Endothelial cell of umbilical vein (primary cell): Measurements from ENCODE around the gene HDAC11. TPM values are rescaled to one million over a fixed set of nuclear protein-coding genes. Genes with fewer than 3 reads are reported as not detected.

Experiments
- BruUV-seq: library from RNA; stranded (reverse); fragments of 400-500 nt; replicated peaks from 2 replicates; lab custom pipeline; 2021; lab: Mats Ljungman, UMichigan
- CTCF ChIA-PET: fragments of 300-600, 350-600 bp; sonication (Branson Sonifier 250); formaldehyde crosslinking; loops from one replicate; lab custom pipeline; 2021; ENCODE audit warnings: antibody characterized with exemption, inconsistent platforms; lab: Charles Lee
- POLR2A ChIA-PET: fragments of 300-600, 350-600 bp; sonication (Branson Sonifier 250); formaldehyde crosslinking; loops from one replicate; lab custom pipeline; 2021; ENCODE audit warnings: antibody characterized with exemption, inconsistent platforms; lab: Charles Lee
- DNase-seq: peaks from one replicate; pipeline ENCODE4 v3.0.0-alpha.2; 2011; ENCODE audit warnings: low read depth, low spot score
- FAIRE-seq: peaks from 2 replicates; lab custom pipeline; 2011; peaks lifted over from hg19 to GRCh38; lab: Jason Lieb, UNC
- H2AFZ ChIP-seq: 2 replicates; pipeline ENCODE4 v1.6.0; 2012; ENCODE audit warnings: low read depth, low read length, control low read depth, inconsistent platforms
- H3K27ac ChIP-seq: 2 replicates; pipeline ENCODE4 v1.5.1; 2011; ENCODE audit warnings: low read depth, mild to moderate bottlenecking, control low read depth, low read length, moderate library complexity; ENCODE audit not compliant: insufficient read depth
- H3K27me3 ChIP-seq, 2 experiments: 2 replicates each; pipeline versions ENCODE4 v1.6.0 to v1.6.1; 2011; ENCODE audit warnings: low read length in 2 of 2, mixed read lengths in 1 of 2; ENCODE audit not compliant: control insufficient read depth in 2 of 2, insufficient read depth in 2 of 2
- H3K36me3 ChIP-seq, 2 experiments: 2 replicates in 1 of 2; 3 replicates in 1 of 2; pipeline ENCODE4 v1.5.1; 2011; ENCODE audit warnings: low read length in 2 of 2, mild to moderate bottlenecking in 1 of 2, moderate library complexity in 1 of 2; ENCODE audit not compliant: control insufficient read depth in 2 of 2, insufficient read depth in 2 of 2; ENCODE audit errors: extremely low read depth in 1 of 2
- H3K4me1 ChIP-seq: 3 replicates; pipeline ENCODE4 v1.5.1; 2011; ENCODE audit warnings: mild to moderate bottlenecking, low read length; ENCODE audit not compliant: control insufficient read depth, insufficient read depth; ENCODE audit errors: extremely low read depth
- H3K4me2 ChIP-seq: 2 replicates; pipeline ENCODE4 v1.6.1; 2011; ENCODE audit warnings: low read length, control low read depth, mixed read lengths; ENCODE audit not compliant: insufficient read depth
- H3K4me3 ChIP-seq, 3 experiments: fragments of 200-600 bp in 1 of 3; sonication (generic), shearing (Covaris generic) in 1 of 3; replicated peaks in 1 of 3; 2 replicates each; pipeline ENCODE4 v1.5.1; 2011 to 2016; ENCODE audit warnings: control low read depth in 3 of 3, low read length in 3 of 3, mild to moderate bottlenecking in 2 of 3, inconsistent platforms in 1 of 3, low read depth in 1 of 3, moderate library complexity in 1 of 3; ENCODE audit not compliant: insufficient read depth in 1 of 3
- H3K79me2 ChIP-seq: 2 replicates; pipeline ENCODE4 v1.6.0; 2012; ENCODE audit warnings: low read length, inconsistent platforms; ENCODE audit not compliant: control insufficient read depth, insufficient read depth
- H3K9ac ChIP-seq: replicated peaks from 2 replicates; pipeline ENCODE3; 2011; ENCODE audit warnings: low read length, control low read depth; ENCODE audit not compliant: insufficient read depth; ENCODE audit errors: extremely low read depth
- H3K9me1 ChIP-seq: replicated peaks from 3 replicates; pipeline ENCODE4 v1.6.0; 2011; ENCODE audit warnings: mild to moderate bottlenecking, low read length; ENCODE audit not compliant: control insufficient read depth, insufficient read depth; ENCODE audit errors: extremely low read depth
- H3K9me3 ChIP-seq: replicated peaks from 2 replicates; pipeline ENCODE4 v1.5.1; 2012; ENCODE audit warnings: low read length, inconsistent platforms; ENCODE audit not compliant: control insufficient read depth, insufficient read depth
- H4K20me1 ChIP-seq: replicated peaks from 2 replicates; pipeline ENCODE3; 2011; ENCODE audit warnings: mild to moderate bottlenecking, low read length; ENCODE audit not compliant: control insufficient read depth, insufficient read depth; ENCODE audit errors: extremely low read depth
- EZH2 ChIP-seq: IDR thresholded peaks from 2 replicates; pipeline ENCODE4 v1.6.1; 2012; ENCODE audit warnings: borderline replicate concordance, low read depth, mild to moderate bottlenecking, moderate library complexity, low read length, inconsistent platforms; ENCODE audit not compliant: severe bottlenecking
- FOS ChIP-seq: IDR thresholded peaks from 2 replicates; pipeline ENCODE4 v1.6.1; 2011; ENCODE audit warnings: mild to moderate bottlenecking, low read length, moderate library complexity, borderline replicate concordance; ENCODE audit not compliant: insufficient read depth
- GATA2 ChIP-seq: IDR thresholded peaks from 2 replicates; pipeline ENCODE4 v1.7.0; 2011; ENCODE audit warnings: low read depth, mild to moderate bottlenecking, moderate library complexity, mixed read lengths, low read length; ENCODE audit not compliant: insufficient read length, insufficient read depth
- JUN ChIP-seq: IDR thresholded peaks from 2 replicates; pipeline ENCODE4 v1.6.1; 2011; ENCODE audit warnings: borderline replicate concordance, low read depth; ENCODE audit not compliant: insufficient read length, insufficient read depth
- MAX ChIP-seq: IDR thresholded peaks from 2 replicates; pipeline ENCODE4 v1.6.1; 2011; ENCODE audit not compliant: insufficient read depth, insufficient read length
- MYC ChIP-seq: IDR thresholded peaks from one replicate; pipeline ENCODE4 v1.6.1; 2011; ENCODE audit warnings: mild to moderate bottlenecking, low read depth, low read length
- POLR2A ChIP-seq: IDR thresholded peaks from 2 replicates; pipeline ENCODE4 v1.6.1; 2012; ENCODE audit warnings: low read depth, mild to moderate bottlenecking, control low read depth, low read length
- POLR2AphosphoS5 ChIP-seq: IDR thresholded peaks from 2 replicates; pipeline ENCODE4 v1.6.1; 2012; ENCODE audit warnings: low read depth, mild to moderate bottlenecking, control low read depth, low read length, moderate library complexity; ENCODE audit not compliant: insufficient read depth
- dilution Hi-C: fragments of 300-500 bp; cut with MboI; formaldehyde crosslinking; loops from one replicate; pipeline ENCODE4 v1.15.0; 2019; ENCODE audit warnings: low sequenced_read_pairs; ENCODE audit not compliant: extremely low pct_ligation_motif_present
- intact Hi-C: fragments of 100-400 bp; cut with micrococcal nuclease; formaldehyde crosslinking; loops from one replicate; pipeline ENCODE4 v1.10.0; 2022
- polyA plus RNA-seq, 4 experiments: library from polyadenylated mRNA; depleted of rRNA in 3 of 4; stranded (reverse) in 3 of 4; unstranded in 1 of 4; fragments of >200 nt; gene quantifications; 2 replicates each; pipeline versions ENCODE4 v1.2.1 to v1.2.3, GENCODE V29; 2011 to 2012; ENCODE audit warnings: missing spikeins in 1 of 4
- total RNA-seq: library from RNA; stranded (reverse); gene quantifications from 2 replicates; pipeline ENCODE4 v1.2.3, GENCODE V29; 2021
- TF ChIP-seq, protein P1 (sequence below), 2 donors: IDR thresholded peaks; 1 replicate in 1 of 2; 2 replicates in 1 of 2; pipeline ENCODE4 v1.5.1; 2011; ENCODE audit warnings: low read length in 2 of 2, mild to moderate bottlenecking in 2 of 2, moderate library complexity in 2 of 2, control low read depth in 1 of 2, inconsistent platforms in 1 of 2, low read depth in 1 of 2; ENCODE audit not compliant: insufficient read depth in 1 of 2; ENCODE audit errors: extremely low read depth in 1 of 2

The HDAC11 gene
- total and polyA plus RNA-seq, 2 donors (not counting 3 experiments of a cell fraction or from before 2014, with no cell fraction given), result 6.8 to 8.8 TPM

GRCh38 chr3:13497386-13497785 lies 17.3 kb downstream of the HDAC11 start:
- H3K4me1 ChIP-seq, result no peaks in the 10 kb centered on the region
- H3K27me3 ChIP-seq, result no peaks in the 10 kb centered on the region
- H4K20me1 ChIP-seq, result no peaks in the 10 kb centered on the region
- no peak overlapping the region for H3K9ac ChIP-seq
- CTCF ChIA-PET, result interaction anchor here (0.5 to 10.7 kb wide), 7 partner anchors 10 to 406 kb away, joined by 3 to 746 read pairs (median 3); no protein-coding TSS in a partner anchor
- no peak overlapping the region for H2AFZ ChIP-seq
- dilution Hi-C loops (no loop called here), intact Hi-C loops (no loop called here)
- no peaks in the 10 kb centered on the region for H3K79me2 ChIP-seq
- no peak for DNase-seq
- BruUV-seq, result no TSS peak
- no peak overlapping the region for H3K27ac ChIP-seq
- TF ChIP-seq EZH2 (no peak), FOS (no peak), GATA2 (no peak), JUN (no peak), POLR2A (no peak), MAX (no peak), POLR2AphosphoS5 (no peak), MYC (no peak)
- TF ChIP-seq, protein P1, sequence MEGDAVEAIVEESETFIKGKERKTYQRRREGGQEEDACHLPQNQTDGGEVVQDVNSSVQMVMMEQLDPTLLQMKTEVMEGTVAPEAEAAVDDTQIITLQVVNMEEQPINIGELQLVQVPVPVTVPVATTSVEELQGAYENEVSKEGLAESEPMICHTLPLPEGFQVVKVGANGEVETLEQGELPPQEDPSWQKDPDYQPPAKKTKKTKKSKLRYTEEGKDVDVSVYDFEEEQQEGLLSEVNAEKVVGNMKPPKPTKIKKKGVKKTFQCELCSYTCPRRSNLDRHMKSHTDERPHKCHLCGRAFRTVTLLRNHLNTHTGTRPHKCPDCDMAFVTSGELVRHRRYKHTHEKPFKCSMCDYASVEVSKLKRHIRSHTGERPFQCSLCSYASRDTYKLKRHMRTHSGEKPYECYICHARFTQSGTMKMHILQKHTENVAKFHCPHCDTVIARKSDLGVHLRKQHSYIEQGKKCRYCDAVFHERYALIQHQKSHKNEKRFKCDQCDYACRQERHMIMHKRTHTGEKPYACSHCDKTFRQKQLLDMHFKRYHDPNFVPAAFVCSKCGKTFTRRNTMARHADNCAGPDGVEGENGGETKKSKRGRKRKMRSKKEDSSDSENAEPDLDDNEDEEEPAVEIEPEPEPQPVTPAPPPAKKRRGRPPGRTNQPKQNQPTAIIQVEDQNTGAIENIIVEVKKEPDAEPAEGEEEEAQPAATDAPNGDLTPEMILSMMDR (IDR thresholded peaks at IDR 0.05; ENCODE audit: extremely low read depth in 1 of 2, insufficient read depth in 1 of 2, low read depth in 1 of 2, low read length in 2 of 2), result no peak
- H3K9me3 ChIP-seq, result no peaks in the 10 kb centered on the region
- no peaks in the 10 kb centered on the region for H3K9me1 ChIP-seq
- FAIRE-seq, result no peak
- no peaks in the 10 kb centered on the region for H3K36me3 ChIP-seq
- no peak overlapping the region for H3K4me3 ChIP-seq
- no peak overlapping the region for H3K4me2 ChIP-seq
- POLR2A ChIA-PET, result no interaction called here
